ENCODE results near the gene OR10J5. TPM values are rescaled to one million over a fixed set of nuclear protein-coding genes. Genes with fewer than 3 reads are reported as not detected.

Gene OR10J5
- total RNA-seq, 4 donors from 2014 or later, result not detected

GRCh38 chr1:159562680-159563079 is 26.9 kb upstream of the OR10J5 start:
- WGBS, 2 donors, result 34 to 45% methylated on average over 1 of the region's 1 CpG
- DNase-seq (ENCODE audit: low spot score in 2 of 2), result no peak
- Histone ChIP-seq H3K4me1 (no peaks in the 10 kb centered on the region), H3K27me3 (no peaks in the 10 kb centered on the region), H3K27ac (no peak overlapping the region), H3K9me3 (peaks cover 0 to 5% (median 0%) of the 10 kb centered on the region in 4 donors), H3K36me3 (no peaks in the 10 kb centered on the region), H3K4me3 (no peak overlapping the region)
- TF ChIP-seq, protein P1, sequence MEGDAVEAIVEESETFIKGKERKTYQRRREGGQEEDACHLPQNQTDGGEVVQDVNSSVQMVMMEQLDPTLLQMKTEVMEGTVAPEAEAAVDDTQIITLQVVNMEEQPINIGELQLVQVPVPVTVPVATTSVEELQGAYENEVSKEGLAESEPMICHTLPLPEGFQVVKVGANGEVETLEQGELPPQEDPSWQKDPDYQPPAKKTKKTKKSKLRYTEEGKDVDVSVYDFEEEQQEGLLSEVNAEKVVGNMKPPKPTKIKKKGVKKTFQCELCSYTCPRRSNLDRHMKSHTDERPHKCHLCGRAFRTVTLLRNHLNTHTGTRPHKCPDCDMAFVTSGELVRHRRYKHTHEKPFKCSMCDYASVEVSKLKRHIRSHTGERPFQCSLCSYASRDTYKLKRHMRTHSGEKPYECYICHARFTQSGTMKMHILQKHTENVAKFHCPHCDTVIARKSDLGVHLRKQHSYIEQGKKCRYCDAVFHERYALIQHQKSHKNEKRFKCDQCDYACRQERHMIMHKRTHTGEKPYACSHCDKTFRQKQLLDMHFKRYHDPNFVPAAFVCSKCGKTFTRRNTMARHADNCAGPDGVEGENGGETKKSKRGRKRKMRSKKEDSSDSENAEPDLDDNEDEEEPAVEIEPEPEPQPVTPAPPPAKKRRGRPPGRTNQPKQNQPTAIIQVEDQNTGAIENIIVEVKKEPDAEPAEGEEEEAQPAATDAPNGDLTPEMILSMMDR (IDR thresholded peaks at IDR 0.05), result no peak
- no peak for TF ChIP-seq EP300 (IDR thresholded peaks at IDR 0.05)
- TF ChIP-seq POLR2A (IDR thresholded peaks at IDR 0.05), result no peak

GRCh38 chr1:159561497-159561896 is 25.7 kb upstream of the OR10J5 start:
- Histone ChIP-seq H3K4me3 (no peak overlapping the region), H3K36me3 (no peaks in the 10 kb centered on the region), H3K27ac (no peak overlapping the region), H3K9me3 (peaks cover 0 to 5% (median 0%) of the 10 kb centered on the region in 4 donors), H3K4me1 (no peaks in the 10 kb centered on the region), H3K27me3 (no peaks in the 10 kb centered on the region)
- no peak for DNase-seq (ENCODE audit: low spot score in 2 of 2)
- TF ChIP-seq EP300 (IDR thresholded peaks at IDR 0.05) (no peak), POLR2A (IDR thresholded peaks at IDR 0.05) (no peak)
- TF ChIP-seq, protein P1 (IDR thresholded peaks at IDR 0.05), result no peak

GRCh38 chr1:159560599-159560998 is 24.8 kb upstream of the OR10J5 start:
- TF ChIP-seq, protein P1 (IDR thresholded peaks at IDR 0.05), result no peak
- TF ChIP-seq POLR2A (IDR thresholded peaks at IDR 0.05), result no peak
- no peak for TF ChIP-seq EP300 (IDR thresholded peaks at IDR 0.05)
- peaks cover 0 to 5% (median 0%) of the 10 kb centered on the region in 4 donors for H3K9me3 ChIP-seq
- H3K4me1 ChIP-seq, result no peaks in the 10 kb centered on the region
- H3K27ac ChIP-seq, result no peak overlapping the region
- H3K27me3 ChIP-seq, result no peaks in the 10 kb centered on the region
- H3K36me3 ChIP-seq, result no peaks in the 10 kb centered on the region
- 63 to 78% methylated on average over 2 of the region's 2 CpGs for WGBS, 2 donors
- no peak overlapping the region for H3K4me3 ChIP-seq
- DNase-seq (ENCODE audit: low spot score in 2 of 2), result no peak

DNA sequence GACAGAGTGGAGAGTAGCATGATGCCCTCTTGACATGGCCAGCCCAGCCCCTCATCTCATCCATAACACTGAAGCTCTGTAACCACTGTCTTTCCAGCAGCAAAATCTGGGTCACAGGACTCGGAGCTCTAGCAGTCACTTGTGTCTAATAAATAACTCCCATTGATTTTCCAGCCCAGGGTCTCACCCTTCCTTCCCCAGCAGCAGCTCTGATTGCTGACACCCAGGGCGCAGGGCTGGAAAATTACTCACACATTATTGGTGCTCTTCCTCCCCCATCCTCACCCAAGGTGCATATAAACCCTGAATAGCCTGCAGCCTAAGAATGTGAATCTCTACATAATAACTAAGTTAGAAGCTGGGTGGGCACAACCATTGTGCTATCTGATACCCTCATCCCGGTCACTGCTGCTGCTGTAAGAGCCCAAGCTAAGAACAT is 21.1 kb upstream of the OR10J5 start:
- H3K36me3 ChIP-seq, result no peaks in the 10 kb centered on the region
- 26 to 28% methylated on average over 3 of the region's 3 CpGs for WGBS, 2 donors
- DNase-seq (ENCODE audit: low spot score in 2 of 2), result no peak
- H3K9me3 ChIP-seq, result no peaks in the 10 kb centered on the region
- no peak overlapping the region for H3K4me3 ChIP-seq
- no peaks in the 10 kb centered on the region for H3K4me1 ChIP-seq
- no peak overlapping the region for H3K27ac ChIP-seq
- TF ChIP-seq POLR2A (IDR thresholded peaks at IDR 0.05), result no peak
- H3K27me3 ChIP-seq, result no peaks in the 10 kb centered on the region

DNA sequence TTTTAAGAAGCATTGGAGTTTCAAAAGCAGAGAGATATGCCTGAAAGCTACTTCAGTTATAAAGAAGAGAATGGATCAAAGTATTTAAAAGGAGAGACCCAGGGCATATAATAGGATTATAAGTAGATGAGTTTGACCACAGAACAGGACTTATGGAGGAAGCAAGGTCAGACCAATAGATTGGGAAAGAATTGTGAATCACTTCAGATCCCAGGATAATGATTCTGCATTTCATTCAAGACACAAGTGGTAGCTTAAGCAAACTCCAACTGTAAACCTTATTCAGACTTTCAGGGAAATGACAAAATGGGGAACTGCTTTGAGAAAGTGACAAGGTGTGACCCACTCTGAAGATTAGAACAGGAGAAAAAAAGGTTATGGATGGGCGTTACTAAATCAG is 18.9 kb upstream of the OR10J5 start:
- H3K27ac ChIP-seq, result no peak overlapping the region
- H3K27me3 ChIP-seq, result no peaks in the 10 kb centered on the region
- TF ChIP-seq EP300 (IDR thresholded peaks at IDR 0.05), result no peak
- no peak for TF ChIP-seq POLR2A (IDR thresholded peaks at IDR 0.05)
- TF ChIP-seq, protein P1 (IDR thresholded peaks at IDR 0.05), result no peak
- DNase-seq (ENCODE audit: low spot score in 2 of 2), result no peak
- H3K36me3 ChIP-seq, result no peaks in the 10 kb centered on the region
- no peaks in the 10 kb centered on the region for H3K4me1 ChIP-seq
- no peak overlapping the region for H3K4me3 ChIP-seq
- no peaks in the 10 kb centered on the region for H3K9me3 ChIP-seq
- 72 to 86% methylated on average over 1 of the region's 1 CpG for WGBS, 2 donors

- Histone ChIP-seq H3K27me3 (no peaks in the 10 kb centered on the region), H3K9me3 (no peaks in the 10 kb centered on the region), H3K36me3 (no peaks in the 10 kb centered on the region), H3K27ac (no peak overlapping the region), H3K4me3 (no peak overlapping the region), H3K4me1 (no peaks in the 10 kb centered on the region)
- WGBS, 2 donors, result 57 to 65% methylated on average over 3 of the region's 3 CpGs
- no peak for DNase-seq (ENCODE audit: low spot score in 2 of 2)
- TF ChIP-seq EP300 (IDR thresholded peaks at IDR 0.05), result no peak
- TF ChIP-seq POLR2A (IDR thresholded peaks at IDR 0.05), result no peak
- TF ChIP-seq, protein P1 (IDR thresholded peaks at IDR 0.05), result no peak
These were observed 18.5 kb upstream of the OR10J5 start for GRCh38 chr1:159554261-159554660.

Data from tibial nerve (tissue), 4 donors.